Activated CD8-positive, alpha-beta memory T cell treated with anti-CD3 and anti-CD28 coated beads for 24 hours (primary cell): ENCODE data around the gene GLCCI1.
"Not testable (repeated sequence)": the region's sequence is repeated elsewhere in the genome, so short reads cannot be mapped to it uniquely, and the experiment has no call there.

Experiments used
- DNase-seq: peaks from one replicate; pipeline ENCODE4 v3.0.0-alpha.2; 2020

GLCCI1 gene

DNA sequence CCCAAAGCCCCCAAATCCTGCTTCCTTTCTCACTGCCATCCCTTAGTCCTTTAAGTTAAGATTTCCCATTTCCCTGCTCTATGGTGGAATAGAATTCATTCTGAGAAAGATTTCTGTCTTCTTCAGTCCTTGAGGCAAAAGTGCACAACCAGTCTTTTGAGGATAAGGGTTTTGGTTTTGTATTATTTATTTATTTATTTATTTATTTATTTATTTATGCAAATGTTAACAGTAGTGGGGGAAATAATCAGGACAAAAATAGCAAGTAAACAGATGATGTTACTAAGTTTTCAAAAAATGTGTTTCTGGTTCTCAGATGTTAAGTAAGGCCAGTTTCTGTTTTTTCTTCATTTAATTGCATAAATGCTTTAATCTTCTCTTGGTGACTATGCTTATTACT, 84.2 kb downstream of the GLCCI1 start:
- DNase-seq: no peak

DNA sequence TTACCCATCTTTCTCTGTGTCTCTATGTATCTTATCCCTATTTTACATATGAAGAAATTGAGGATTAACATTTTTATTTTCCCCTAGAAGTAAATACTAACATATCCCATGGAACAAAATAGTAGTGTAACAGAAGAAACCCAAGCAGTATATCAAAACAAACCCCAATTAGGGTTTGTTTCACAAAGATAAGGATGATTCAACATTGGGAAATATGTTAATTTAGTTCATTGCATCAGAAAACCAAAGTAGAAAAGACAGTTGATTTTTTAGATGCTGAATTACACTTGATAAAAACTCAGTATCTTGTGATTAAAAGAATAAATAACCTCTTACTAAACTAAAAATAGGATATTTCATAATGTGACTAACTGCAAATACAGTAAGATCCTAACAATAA, 87.8 kb downstream of the GLCCI1 start:
- no peak for DNase-seq

DNA sequence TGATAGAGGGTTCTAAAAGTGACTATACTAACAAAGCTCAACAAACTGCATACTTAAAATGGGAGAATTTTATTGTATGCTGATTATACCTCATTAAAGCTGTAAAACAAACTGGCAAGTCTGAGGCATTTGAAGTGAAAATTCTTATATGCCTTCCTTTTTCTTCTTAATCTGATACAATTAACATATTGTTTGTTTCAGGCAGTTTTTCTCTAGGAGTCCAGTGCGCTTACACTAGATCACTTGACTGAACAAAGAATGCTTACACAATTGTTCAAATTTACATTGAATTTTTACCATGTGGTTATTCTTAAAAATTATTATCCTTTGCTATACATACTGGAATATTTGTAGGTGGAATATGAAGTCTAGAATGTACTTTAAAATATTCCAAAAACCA, 89.0 kb downstream of the GLCCI1 start:
- DNase-seq: no peak

DNA sequence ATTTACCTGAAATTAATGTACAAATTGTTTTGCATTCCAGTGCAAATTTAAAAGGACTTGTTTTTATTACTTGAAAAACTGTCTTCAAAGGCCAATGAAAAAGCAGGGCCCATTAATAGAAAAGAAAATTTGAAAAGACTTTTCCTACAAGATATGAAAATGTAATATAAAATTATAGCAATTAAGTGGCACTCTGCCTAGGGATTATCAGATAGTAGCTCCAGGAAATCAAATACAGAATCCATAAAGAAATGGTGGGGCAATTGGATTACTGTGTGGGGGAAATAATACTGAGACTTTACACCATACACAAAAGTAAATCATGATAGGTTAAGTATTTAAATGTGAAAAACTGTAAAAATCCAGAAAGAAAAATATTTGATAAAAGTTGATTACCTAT, 89.7 kb downstream of the GLCCI1 start:
- no peak for DNase-seq

DNA sequence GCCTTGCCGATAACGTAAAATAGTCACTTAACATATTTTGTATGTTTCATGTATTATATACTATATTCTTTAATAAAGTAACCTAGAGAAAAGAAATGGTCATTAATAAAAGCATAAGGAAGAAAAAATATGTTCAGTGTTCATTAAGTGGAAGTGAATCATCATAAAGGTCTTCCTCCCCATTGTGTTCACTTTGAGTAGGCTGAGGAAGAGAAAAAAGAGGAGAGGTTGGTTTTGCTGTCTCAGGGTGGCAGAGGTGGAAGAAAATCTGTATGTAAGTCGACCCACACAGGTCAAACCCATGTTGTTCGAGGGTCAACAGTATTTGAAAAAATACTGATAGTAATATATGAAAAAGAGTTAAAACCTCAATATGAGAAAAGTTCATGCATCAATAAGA, 90.3 kb downstream of the GLCCI1 start:
- no peak for DNase-seq

DNA sequence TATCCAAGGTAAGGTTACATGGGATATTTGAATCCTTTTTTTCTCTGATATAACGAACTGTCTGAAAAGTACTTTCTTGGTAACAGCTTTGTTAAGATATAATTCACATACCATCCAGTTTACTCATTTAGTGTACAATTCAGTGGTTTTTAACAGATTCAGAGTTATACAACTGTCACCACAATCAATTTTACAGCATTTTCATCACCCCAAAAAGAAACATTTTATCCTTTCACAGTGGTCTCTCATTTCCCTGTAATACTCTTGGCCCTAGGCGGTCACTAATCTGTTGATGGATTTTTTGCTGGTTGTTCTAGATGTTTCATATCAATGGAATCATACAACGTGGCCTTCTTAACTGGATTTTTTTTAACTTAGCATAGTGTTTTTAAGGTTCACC, 91.6 kb downstream of the GLCCI1 start:
- no peak for DNase-seq

DNA sequence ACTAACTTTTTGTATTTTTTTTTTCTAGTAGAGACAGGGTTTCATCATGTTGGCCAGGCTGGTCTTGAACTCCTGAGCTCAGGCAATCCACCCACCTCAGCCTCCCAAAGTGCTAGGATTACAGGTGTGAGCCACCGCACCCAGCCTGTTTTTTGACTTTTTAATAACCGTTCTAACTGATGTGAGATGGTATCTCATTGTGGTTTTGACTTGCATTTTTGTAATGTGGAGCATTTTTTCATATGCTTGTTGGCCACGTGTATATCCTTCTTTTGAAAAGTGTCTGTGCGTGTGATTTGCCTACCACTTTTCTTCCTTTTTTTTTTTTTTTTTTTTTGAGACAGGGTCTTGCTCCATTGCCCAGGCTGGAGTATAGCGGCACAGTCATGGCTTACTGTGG, 94.7 kb downstream of the GLCCI1 start:
- DNase-seq: not testable (repeated sequence)

DNA sequence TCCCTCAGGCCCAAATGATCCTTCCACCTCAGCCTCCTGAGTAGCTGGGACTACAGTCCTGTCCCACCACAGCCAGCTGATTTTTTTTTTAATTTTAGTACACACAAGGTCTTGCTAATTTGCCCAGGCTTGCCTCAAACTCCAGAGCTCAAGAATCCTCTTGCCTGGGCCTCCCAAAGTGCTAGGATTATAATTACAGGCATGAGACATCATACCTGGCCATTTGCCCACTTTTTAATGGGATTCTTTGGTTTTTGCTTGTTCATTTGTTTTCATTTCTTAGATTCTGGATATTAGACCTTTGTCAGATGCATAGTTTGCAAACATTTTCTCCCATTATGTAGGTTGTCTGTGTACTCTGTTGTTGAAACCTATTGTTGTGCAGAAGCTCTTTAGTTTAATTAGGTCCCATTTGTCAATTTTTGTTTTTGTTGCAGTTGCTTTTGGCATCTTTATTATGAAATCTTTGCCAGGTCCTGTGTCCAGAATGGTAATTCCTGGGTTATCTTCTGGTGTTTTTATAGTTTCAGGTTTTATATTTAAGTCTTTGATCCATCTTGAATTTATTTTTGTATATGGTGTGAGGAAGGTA, 95.2 kb downstream of the GLCCI1 start:
- no peak for DNase-seq

DNA sequence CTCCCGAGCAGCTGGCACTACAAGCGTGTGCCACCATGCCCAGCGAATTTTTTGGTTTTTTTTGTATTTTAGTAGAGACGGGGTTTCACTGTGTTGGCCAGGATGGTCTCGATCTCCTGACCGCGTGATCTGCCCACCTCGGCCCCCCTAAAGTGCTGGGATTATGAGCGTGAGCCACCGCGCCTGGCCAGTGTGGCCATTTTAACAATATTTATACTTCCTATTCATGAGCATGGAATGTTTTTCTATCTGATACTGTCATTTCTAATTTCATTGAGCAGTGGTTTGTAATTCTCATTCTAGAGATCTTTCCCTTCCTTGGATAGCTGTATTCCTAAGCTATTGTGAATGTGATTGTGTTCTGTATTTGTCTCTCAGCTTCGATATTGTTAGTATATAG, 96.2 kb downstream of the GLCCI1 start:
- no peak for DNase-seq

DNA sequence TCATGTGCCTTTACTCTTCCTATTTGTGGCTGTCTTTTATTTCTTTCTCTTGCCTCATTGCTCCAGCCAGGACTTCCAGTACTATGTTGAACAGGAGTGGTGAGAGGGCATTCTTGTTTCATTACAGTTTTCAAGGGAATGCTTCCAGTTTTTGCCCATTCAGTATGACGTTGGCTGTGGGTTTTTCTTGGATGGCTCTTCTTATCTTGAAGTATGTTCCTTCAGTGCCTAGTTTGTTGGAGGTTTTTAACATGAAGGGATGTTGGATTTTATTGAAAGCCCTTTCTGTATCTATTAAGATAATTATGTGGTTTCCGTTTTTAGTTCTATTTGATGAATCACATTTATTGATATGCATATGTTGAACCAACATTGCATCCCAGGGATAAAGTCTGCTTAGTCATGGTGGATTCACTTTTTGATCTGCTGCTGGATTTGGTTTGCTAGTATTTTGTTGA, 96.8 kb downstream of the GLCCI1 start:
- DNase-seq: no peak

DNA sequence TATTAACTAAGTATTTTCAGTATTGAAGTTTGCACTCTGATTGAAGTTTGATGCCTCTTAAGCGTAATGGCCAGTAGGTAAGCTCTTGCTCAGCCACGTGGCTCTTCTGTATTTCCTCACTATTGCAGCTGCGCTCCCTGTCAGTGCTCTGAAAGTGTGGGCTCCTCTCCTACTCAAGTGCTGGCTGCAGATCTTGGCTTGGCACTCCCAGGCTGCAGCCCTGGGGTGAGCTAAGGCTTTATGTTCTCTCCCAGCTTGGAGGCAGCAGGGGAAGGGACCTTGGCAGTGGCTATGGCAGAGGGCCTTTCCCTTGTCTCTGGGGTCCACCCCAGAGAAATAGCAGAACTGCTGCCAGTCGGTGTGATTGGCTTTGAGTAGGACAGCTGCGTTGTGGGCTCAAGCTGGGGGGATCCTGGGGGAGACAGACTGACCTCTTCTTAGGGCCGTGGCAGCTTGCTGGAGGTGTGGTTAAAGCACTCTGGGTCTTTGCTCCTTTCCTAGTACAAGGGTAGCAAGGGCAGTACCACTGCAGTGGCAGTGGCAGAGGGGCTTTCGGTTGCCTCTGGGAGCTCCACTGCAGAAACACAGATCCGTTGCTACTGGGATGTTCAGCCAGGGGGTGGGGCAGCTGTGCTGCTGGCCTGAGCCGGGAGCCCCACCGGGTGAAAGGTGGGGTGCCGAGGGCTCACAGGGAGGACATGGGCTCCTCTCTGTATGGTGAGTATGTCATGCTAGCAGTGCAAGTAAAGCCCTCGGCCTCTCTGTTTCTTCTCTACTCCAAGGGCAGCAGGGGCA, 100.5 kb downstream of the GLCCI1 start:
- DNase-seq: no peak

DNA sequence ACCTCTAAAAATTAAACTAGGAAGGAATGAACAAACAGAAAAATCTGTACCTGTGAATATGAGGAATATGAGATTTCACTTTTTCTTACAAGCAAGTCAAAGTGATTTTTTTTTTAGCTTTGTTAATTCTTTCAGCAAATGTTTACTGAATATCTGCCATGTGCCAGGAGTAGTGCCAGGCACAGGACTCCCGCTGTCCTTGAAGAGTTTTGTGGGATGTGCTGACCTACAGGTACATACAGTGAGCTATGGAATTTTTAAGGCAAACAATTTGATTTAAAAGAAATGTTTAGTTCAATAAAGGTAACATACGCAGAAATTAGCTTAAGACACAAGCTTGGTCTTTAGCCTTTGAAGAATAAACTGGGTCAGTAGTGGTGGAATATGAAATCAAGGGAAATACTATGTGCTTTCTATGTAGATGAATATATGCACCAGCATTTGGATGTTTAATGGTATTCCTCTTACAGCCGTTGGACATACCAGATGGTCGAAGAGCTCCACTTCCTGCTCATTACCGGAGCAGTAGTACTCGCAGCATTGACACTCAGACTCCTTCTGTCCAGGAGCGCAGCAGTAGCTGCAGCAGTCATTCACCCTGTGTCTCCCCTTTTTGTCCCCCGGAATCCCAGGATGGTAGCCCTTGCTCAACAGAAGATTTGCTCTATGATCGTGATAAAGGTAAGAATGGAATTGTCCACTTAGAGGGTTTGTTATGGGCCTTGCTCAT, 102.0 kb downstream of the GLCCI1 start:
- no peak for DNase-seq

DNA sequence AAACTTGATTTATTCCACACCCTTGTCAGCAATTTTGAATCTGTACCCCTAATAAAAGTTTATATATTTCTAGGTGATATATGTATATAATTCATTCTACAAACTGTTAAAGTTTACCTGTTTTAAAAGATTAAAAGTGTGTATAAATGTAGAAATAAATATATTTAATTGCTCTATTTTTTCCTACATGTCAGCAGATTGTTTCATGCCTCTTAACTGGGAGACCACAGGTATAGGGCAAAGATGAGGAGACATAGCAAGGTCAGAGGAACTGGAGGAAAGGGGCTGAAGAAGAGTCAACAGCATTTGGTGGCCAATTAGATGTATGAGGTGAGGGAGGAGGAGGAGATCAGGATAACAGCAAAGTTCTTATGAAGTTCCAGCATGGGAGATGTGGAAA, 109.8 kb downstream of the GLCCI1 start:
- no peak for DNase-seq

DNA sequence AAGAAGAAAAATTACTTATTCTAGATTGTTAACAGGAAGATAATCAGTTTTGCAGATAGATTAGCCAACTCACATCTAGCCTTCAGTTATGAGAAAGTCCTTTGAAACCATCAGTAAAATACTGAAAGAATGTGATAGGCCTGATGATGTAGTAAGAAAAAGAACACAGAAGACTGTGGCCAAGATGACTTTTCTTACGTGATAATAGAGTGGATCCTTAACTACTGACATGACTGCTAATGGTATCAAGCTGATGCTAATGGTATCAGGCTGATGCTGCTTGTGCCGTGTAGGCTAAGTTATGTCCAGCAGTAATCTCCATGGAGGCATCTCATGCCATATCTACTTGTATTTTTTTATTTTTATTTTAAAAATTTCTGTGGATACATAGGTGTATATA, 114.2 kb downstream of the GLCCI1 start:
- no peak for DNase-seq

DNA sequence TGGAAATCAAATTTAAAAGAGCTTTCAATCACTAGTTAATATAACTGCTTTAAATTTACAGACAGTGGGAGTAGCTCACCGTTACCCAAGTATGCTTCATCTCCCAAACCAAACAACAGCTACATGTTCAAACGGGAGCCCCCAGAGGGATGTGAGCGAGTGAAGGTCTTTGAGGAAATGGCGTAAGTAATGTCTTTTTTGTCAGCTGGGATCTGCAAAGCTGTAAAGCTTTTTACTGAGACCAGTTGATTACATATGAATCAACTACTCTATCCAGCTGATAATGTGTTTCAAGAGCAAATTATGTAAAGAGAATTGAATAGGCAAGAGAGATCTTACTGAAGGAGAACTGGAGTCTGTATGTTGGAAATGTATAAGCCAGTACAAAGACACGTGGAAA, 116.2 kb downstream of the GLCCI1 start:
- DNase-seq: no peak

DNA sequence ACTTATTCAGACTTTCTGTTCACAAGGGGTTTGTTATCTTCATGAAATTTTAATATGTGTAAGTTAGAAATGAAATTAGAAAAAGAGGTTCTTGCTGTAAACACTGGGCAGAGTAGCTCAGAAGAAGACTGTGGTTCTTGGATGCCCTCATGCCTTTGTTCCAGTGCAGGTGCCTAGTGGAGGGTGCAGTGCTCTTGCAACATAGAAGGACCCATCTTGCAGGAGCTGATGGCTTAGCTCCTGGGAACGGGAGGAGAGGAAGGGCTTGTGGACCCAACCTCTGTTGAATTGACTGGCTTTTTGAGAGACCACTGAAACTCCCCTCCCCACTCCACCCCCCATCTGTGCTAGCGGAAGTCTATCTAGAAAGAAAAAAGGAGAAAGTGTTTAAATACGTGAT, 116.8 kb downstream of the GLCCI1 start:
- no peak for DNase-seq

DNA sequence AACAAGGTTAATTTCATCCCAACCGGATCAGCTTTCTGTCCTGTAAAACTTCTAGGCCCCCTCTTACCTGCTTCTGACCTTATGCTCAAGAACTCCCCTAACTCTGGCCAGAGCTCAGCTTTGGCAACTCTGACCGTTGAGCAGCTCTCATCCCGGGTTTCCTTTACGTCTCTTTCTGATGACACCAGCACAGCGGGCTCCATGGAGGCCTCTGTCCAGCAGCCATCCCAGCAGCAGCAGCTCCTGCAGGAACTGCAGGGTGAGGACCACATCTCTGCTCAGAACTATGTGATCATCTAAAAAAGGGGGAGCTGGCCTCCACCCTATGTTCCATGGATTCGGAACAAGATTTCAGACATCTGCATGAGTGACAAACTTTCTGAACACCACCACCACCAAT, 117.6 kb downstream of the GLCCI1 start:
- no peak for DNase-seq

DNA sequence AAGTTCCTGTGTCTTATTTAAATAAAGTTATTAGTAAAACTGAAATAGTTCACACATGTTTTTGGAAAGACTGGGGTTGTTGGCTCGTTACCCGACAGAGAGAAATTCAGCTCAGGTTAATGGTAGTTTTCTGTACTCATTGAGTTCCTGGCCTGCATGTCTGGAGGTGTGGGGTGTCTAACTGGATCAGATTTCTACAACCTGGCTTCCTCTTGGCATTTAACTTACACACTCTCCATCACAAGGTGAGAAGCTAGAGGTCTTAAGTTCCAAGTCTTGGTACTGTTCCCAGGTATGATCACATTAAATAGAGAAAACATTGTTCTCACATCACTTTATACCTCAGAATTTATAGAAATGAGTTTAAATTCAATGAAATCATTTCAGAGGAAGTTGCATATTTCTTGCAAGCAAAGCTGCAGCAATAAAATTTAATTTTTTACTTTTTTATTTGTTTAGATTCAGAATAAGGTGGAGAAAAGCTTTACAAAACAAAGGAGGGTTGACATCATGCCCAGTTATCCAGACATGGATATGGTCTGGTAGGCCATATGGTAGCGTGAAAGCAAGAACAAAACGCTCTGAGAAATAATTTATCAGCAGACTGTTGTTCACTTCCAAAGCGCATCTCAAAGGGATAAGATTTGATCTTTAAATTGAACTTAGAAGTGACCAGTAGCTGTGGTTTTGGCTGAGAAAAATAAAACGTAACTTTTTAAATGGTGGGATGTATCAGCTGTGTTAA, 120.6 kb downstream of the GLCCI1 start:
- DNase-seq: no peak

DNA sequence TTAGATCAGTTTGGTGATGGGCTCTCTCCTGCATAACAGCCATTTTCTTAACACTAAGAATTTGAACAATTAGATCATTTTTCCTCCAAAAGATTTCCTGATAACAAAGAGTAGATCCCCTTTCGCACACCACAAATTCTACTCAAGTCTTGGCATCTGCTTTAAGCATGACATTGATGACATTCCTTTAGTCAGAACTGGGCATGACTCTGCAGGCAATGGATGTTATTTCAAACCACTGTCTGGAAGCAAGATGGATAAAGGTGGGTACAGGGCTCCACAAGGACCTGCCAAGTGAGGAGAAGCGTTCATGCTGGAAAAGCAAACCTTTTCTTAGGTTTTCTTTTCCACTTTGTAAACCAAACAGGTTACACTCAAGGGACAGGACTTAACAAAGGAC, 123.5 kb downstream of the GLCCI1 start:
- DNase-seq: no peak

DNA sequence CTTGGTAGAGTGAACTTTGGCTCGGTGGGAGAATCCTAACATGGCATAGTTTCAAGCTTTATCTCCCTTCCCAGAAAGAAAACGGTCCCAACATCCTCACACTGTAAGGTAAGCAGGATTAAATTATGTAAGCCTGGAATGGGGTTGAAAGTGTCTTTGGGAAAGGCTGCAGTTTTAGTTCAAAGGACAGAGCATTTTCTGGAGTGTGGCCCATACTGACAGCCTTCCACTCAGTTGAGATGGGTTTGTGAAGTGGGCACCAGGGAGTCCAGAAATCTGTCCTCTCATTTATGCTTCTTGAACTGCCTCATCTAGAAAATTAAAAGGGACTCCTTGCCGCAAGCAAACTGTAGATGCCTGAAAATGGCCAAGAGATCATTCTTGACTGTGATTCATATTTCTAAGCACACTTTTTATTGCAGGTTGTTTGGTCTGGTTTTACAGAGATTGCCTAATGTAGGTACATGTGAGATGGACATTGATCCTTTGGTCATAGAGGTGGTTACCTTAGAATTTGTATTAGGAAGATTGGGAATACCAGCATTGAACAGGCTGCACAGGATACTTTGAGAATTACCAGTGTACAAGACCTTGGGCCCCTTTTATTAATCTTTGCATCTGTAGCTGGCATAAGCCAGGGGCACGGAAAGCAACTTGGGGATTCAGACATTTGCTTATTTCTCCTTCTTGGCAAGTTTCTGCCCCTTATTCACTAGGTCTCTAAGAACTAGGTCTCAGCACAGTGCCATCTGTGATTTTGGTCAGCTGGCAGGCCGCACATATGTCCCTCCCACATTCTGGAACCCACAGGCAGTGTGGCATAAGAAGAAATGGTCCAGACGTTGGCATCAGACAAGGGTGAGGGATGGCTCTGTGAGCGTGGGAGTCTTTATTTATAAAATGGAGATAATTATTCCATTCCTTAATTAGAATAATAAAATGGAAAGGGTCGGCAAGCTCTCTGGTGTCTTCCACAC, 125.9 kb downstream of the GLCCI1 start:
- DNase-seq: no peak

DNA sequence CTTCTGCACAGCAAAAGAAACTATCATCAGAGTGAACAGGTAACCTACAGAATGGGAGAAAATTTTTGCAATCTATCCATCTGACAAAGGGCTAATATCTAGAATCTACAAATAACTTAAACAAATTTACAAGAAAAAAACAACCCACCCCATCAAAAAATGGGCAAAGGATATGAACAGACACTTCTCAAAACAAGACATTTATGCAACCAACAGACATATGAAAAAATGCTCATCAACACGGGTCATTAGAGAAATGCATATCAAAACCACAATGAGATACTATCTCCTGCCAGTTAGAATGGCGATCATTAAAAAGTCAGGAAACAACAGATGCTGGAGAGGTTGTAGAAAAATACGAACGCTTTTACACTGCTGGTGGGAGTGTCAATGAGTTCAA, 132.7 kb downstream of the GLCCI1 start:
- not testable (repeated sequence) for DNase-seq

DNA sequence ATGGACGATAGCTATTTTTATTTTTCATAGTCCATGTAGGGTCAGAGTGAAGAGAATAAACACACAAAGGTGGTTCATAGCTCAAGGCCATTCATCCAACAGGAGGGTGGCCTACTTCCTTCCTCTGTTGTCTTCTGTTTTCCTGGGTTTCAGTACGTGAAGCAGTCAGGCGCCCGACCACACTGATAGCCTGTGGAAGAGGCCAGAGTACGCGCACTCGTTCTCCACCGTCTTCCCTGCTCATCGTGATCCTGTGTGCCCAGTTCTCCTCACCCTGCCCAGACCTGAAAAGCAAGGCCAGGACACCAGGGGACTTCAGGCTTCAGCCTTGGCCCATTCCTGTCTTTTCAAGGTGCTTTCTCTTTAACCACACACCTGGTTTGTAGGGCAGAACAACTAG, 134.7 kb downstream of the GLCCI1 start:
- no peak for DNase-seq
